Gastrocnemius medialis (tissue), 4 donors: ENCODE results near the gene PRKCA.

Source experiments
- CTCF ChIP-seq, 5 experiments: fragments of 450-650 bp in 3 of 5; fragments of 200-600 bp in 2 of 5; sonication (generic) in 2 of 5; IDR thresholded peaks in 4 of 5; conservative IDR thresholded peaks in 1 of 5; 1 replicate in 4 of 5; 2 replicates in 1 of 5; pipeline ENCODE4 v1.5.1; 2016 to 2019; ENCODE audit warnings: antibody characterized with exemption in 5 of 5, mild to moderate bottlenecking in 3 of 5, moderate library complexity in 3 of 5
- POLR2A ChIP-seq, 2 donors: fragments of 450-650 bp; IDR thresholded peaks; one replicate each; pipeline ENCODE4 v1.6.1; 2017; ENCODE audit warnings: antibody characterized with exemption in 2 of 2, mild to moderate bottlenecking in 2 of 2, moderate library complexity in 2 of 2

GRCh38 chr17:66712453-66712852, 410.0 kb downstream of the PRKCA start:
- TF ChIP-seq CTCF (IDR thresholded peaks at IDR 0.05 in 4 of 5, conservative IDR thresholded peaks at IDR 0.05 in 1 of 5) (no peak), POLR2A (IDR thresholded peaks at IDR 0.05) (no peak)
